ENCODE data around the gene C2orf68. TPM values are rescaled to one million over a fixed set of nuclear protein-coding genes. Genes with fewer than 3 reads are reported as not detected.

The C2orf68 gene
- total RNA-seq, 2 experiments from 2014 or later = 46.1 to 55.3 TPM

GRCh38 chr2:85649201-85650190 is 37.6 kb upstream of the C2orf68 start:
- Mint-ChIP-seq H3K27me3 (no peaks in the 10 kb centered on the region), H3K4me3 (no peak overlapping the region), H3K36me3 (ENCODE audit: low read depth) (peaks cover 55% of the 10 kb centered on the region), H3K4me1 (no peaks in the 10 kb centered on the region), H3K27ac (no peak overlapping the region), H3K9me3 (no peaks in the 10 kb centered on the region)
- ChIA-PET POLR2A (interaction anchor here (0.8 kb wide), 1 partner anchor 106 kb away, joined by 3 read pairs; no protein-coding TSS in a partner anchor), CTCF (interaction anchor here (0.8 to 3.2 kb wide), 6 partner anchors 9 to 79 kb away, joined by 3 to 15 read pairs (median 4); no protein-coding TSS in a partner anchor)
- DNase-seq = no peak

GRCh38 chr2:85648619-85649018 is 36.8 kb upstream of the C2orf68 start:
- CTCF ChIA-PET = interaction anchor here (0.8 to 3.2 kb wide), 7 partner anchors 9 to 59 kb away, joined by 3 to 15 read pairs (median 4); no protein-coding TSS in a partner anchor
- DNase-seq = peak; percentile 38
- Mint-ChIP-seq H3K36me3 (ENCODE audit: low read depth) (peaks cover 51% of the 10 kb centered on the region), H3K4me1 (no peaks in the 10 kb centered on the region), H3K4me3 (no peak overlapping the region), H3K27ac (no peak overlapping the region), H3K9me3 (no peaks in the 10 kb centered on the region), H3K27me3 (no peaks in the 10 kb centered on the region)
- POLR2A ChIA-PET = no interaction called here

DNA sequence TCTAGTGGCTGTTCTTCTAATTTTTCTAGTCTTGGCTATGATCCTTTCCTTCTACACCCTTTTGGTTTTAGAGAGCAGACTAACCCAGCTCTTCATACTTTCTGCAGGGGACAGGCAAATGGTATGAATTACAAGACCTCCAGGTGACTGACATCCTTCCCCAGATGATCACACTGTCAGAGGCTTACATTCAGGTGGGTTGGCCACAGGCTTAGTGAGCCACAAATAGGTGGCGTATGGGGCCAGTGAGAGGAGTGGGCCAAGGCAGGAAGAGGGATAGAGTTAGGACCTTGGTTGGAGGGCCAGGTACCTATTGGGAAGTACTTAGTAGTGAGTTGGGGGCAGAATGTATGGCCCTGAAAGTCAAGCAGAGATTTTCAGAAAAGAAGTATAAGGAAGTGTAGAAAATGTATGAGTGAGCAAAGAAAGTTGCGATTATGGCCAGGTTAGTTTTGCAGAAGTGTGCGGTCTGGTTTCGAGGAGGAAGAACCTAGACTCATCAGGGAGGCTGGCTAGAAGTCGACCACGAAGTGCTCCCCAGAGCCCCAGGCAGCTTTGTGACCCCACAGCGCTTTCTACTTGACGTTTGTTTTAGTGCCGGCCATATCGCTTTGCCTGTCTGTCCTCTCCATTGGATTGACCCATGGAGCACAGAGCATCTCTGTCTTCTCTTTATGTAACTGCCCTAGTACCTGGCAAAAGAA is 36.1 kb upstream of the C2orf68 start:
- ChIA-PET POLR2A (no interaction called here), CTCF (interaction anchor here (1.0 to 3.2 kb wide), 4 partner anchors 11 to 27 kb away, joined by 3 to 15 read pairs (median 4); no protein-coding TSS in a partner anchor)
- Mint-ChIP-seq H3K9me3 (no peaks in the 10 kb centered on the region), H3K27ac (no peak overlapping the region), H3K36me3 (ENCODE audit: low read depth) (peaks cover 50% of the 10 kb centered on the region), H3K4me1 (peaks cover under 1% of the 10 kb centered on the region), H3K4me3 (no peak overlapping the region), H3K27me3 (no peaks in the 10 kb centered on the region)
- no peak for DNase-seq

- H3K4me1 Mint-ChIP-seq = peaks cover 18% of the 10 kb centered on the region
- DNase-seq = no peak
- no peaks in the 10 kb centered on the region for H3K27me3 Mint-ChIP-seq
- CTCF ChIA-PET = interaction anchor here (1.6 kb wide), 1 partner anchor 11 kb away, joined by 3 read pairs; no protein-coding TSS in a partner anchor
- POLR2A ChIA-PET = no interaction called here
- no peak overlapping the region for H3K4me3 Mint-ChIP-seq
- no peaks in the 10 kb centered on the region for H3K9me3 Mint-ChIP-seq
- no peak overlapping the region for H3K27ac Mint-ChIP-seq
- peaks cover 60% of the 10 kb centered on the region for H3K36me3 Mint-ChIP-seq (ENCODE audit: low read depth)
These were observed 34.3 kb upstream of the C2orf68 start for GRCh38 chr2:85646166-85646565.

GRCh38 chr2:85644909-85645308 is 33.0 kb upstream of the C2orf68 start:
- CTCF ChIA-PET = interaction anchor here (1.2 kb wide), 1 partner anchor 435 kb away, joined by 3 read pairs; no protein-coding TSS in a partner anchor
- no peak for DNase-seq
- Mint-ChIP-seq H3K9me3 (no peaks in the 10 kb centered on the region), H3K27ac (no peak overlapping the region), H3K36me3 (ENCODE audit: low read depth) (peaks cover 63% of the 10 kb centered on the region), H3K4me3 (no peak overlapping the region), H3K27me3 (no peaks in the 10 kb centered on the region), H3K4me1 (peaks cover 20% of the 10 kb centered on the region)
- POLR2A ChIA-PET = no interaction called here

GRCh38 chr2:85642725-85643124 is 30.9 kb upstream of the C2orf68 start:
- peak overlapping the region; percentile 42 for H3K27ac Mint-ChIP-seq
- ChIA-PET CTCF (interaction anchor here (0.8 to 1.3 kb wide), 2 partner anchors 19 to 22 kb away, joined by 3 to 7 read pairs; no protein-coding TSS in a partner anchor), POLR2A (interaction anchor here (0.6 kb wide), 1 partner anchor 399 kb away, joined by 3 read pairs; no protein-coding TSS in a partner anchor)
- H3K27me3 Mint-ChIP-seq = no peaks in the 10 kb centered on the region
- peaks cover 20% of the 10 kb centered on the region for H3K4me1 Mint-ChIP-seq
- no peaks in the 10 kb centered on the region for H3K9me3 Mint-ChIP-seq
- DNase-seq = no peak
- H3K4me3 Mint-ChIP-seq = no peak overlapping the region
- peaks cover 53% of the 10 kb centered on the region for H3K36me3 Mint-ChIP-seq (ENCODE audit: low read depth)

DNA sequence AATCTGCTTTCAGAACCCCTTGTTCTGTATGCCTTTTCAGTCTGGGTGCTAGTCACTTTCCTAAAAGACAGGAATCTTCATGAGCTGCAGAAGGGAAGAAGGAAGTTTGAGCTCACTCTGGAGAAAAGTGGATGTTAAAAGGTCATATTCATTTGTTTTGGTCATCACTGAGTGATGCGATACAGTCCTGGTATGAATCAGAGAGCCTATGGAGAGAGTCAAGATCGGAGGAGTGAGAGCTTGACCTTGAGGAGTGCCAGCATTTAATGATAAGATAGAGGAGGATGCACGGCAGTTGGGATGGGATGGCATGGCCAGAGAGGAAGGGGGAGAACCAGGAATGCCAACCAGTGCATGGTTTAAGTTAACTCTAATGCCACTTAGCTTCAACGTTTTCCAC is 23.8 kb upstream of the C2orf68 start:
- no peak overlapping the region for H3K4me3 Mint-ChIP-seq
- CTCF ChIA-PET = interaction anchor here (0.6 to 4.6 kb wide), 7 partner anchors 8 to 93 kb away, joined by 3 to 56 read pairs (median 4); no protein-coding TSS in a partner anchor
- peaks cover 64% of the 10 kb centered on the region for H3K36me3 Mint-ChIP-seq (ENCODE audit: low read depth)
- POLR2A ChIA-PET = no interaction called here
- DNase-seq = no peak
- no peak overlapping the region for H3K27ac Mint-ChIP-seq
- no peaks in the 10 kb centered on the region for H3K27me3 Mint-ChIP-seq
- H3K9me3 Mint-ChIP-seq = no peaks in the 10 kb centered on the region
- peaks cover 9% of the 10 kb centered on the region for H3K4me1 Mint-ChIP-seq

- CTCF ChIA-PET = interaction anchor here (1.0 to 4.6 kb wide), 4 partner anchors 14 to 179 kb away, joined by 3 to 56 read pairs (median 4); no protein-coding TSS in a partner anchor
- DNase-seq = no peak
- no peak overlapping the region for H3K27ac Mint-ChIP-seq
- no peaks in the 10 kb centered on the region for H3K9me3 Mint-ChIP-seq
- H3K4me3 Mint-ChIP-seq = no peak overlapping the region
- POLR2A ChIA-PET = no interaction called here
- H3K4me1 Mint-ChIP-seq = peaks cover 8% of the 10 kb centered on the region
- no peaks in the 10 kb centered on the region for H3K27me3 Mint-ChIP-seq
- H3K36me3 Mint-ChIP-seq (ENCODE audit: low read depth) = peaks cover 69% of the 10 kb centered on the region
These were observed 23.1 kb upstream of the C2orf68 start for GRCh38 chr2:85635011-85635410.

- H3K4me1 Mint-ChIP-seq = peaks cover 15% of the 10 kb centered on the region
- peaks cover 65% of the 10 kb centered on the region for H3K36me3 Mint-ChIP-seq (ENCODE audit: low read depth)
- CTCF ChIA-PET = interaction anchor here (0.9 to 2.3 kb wide), 4 partner anchors 10 to 183 kb away, joined by 3 to 6 read pairs (median 4); no protein-coding TSS in a partner anchor
- POLR2A ChIA-PET = no interaction called here
- no peaks in the 10 kb centered on the region for H3K27me3 Mint-ChIP-seq
- H3K27ac Mint-ChIP-seq = no peak overlapping the region
- no peak overlapping the region for H3K4me3 Mint-ChIP-seq
- DNase-seq = no peak
- H3K9me3 Mint-ChIP-seq = no peaks in the 10 kb centered on the region
These were observed 19.4 kb upstream of the C2orf68 start for GRCh38 chr2:85631316-85631715.

- no peaks in the 10 kb centered on the region for H3K9me3 Mint-ChIP-seq
- no peak overlapping the region for H3K4me3 Mint-ChIP-seq
These were observed 16.8 kb upstream of the C2orf68 start for GRCh38 chr2:85628658-85629057.

DNA sequence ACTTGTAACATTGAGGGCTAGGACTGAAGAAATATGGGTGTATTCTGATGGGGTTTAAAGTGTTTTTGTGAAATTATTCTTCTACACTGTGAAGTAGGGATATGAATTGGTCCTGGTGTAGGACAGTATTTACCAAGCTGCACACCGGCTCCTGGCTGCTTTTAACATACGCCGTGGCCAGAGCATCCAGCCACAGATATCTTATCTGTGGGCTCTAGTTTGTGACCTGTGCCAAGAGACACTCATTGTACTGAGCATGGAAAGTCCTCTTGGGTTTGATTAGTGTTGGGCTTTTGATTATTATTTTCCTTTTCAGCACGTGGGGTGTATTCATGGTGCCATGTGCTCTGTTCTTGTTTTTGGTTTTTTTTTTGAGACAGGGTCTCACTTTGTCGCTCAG is 12.1 kb upstream of the C2orf68 start:
- ChIA-PET POLR2A (no interaction called here), CTCF (interaction anchor here (8.6 kb wide), 1 partner anchor 12 kb away, joined by 56 read pairs; no protein-coding TSS in a partner anchor)
- Mint-ChIP-seq H3K9me3 (no peaks in the 10 kb centered on the region), H3K27ac (no peak overlapping the region), H3K4me1 (peaks cover 22% of the 10 kb centered on the region), H3K36me3 (ENCODE audit: low read depth) (peaks cover 55% of the 10 kb centered on the region), H3K27me3 (no peaks in the 10 kb centered on the region), H3K4me3 (no peak overlapping the region)
- no peak for DNase-seq

More at GRCh38 chr2:85628658-85629057, 16.8 kb upstream of the C2orf68 start:
- Mint-ChIP-seq H3K4me1 (peaks cover 13% of the 10 kb centered on the region), H3K27me3 (no peaks in the 10 kb centered on the region), H3K27ac (no peak overlapping the region), H3K36me3 (ENCODE audit: low read depth) (peaks cover 70% of the 10 kb centered on the region)
- CTCF ChIA-PET = interaction anchor here (1.5 to 3.8 kb wide), 3 partner anchors 9 to 50 kb away, joined by 4 to 24 read pairs (median 4); no protein-coding TSS in a partner anchor
- DNase-seq = no peak
- POLR2A ChIA-PET = no interaction called here

- Mint-ChIP-seq H3K4me1 (peaks cover 27% of the 10 kb centered on the region), H3K27me3 (no peaks in the 10 kb centered on the region), H3K27ac (no peak overlapping the region), H3K36me3 (ENCODE audit: low read depth) (peaks cover 48% of the 10 kb centered on the region), H3K4me3 (no peak overlapping the region), H3K9me3 (no peaks in the 10 kb centered on the region)
- ChIA-PET CTCF (interaction anchor here (1.1 to 8.6 kb wide), 6 partner anchors 9 to 64 kb away, joined by 3 to 56 read pairs (median 5); partner anchors contain the start of gene C2orf68), POLR2A (no interaction called here)
- no peak for DNase-seq
These were observed 9.5 kb upstream of the C2orf68 start for GRCh38 chr2:85621338-85621737.
